ENCODE data around the gene COG5. TPM values are rescaled to one million over a fixed set of nuclear protein-coding genes. Genes with fewer than 3 reads are reported as not detected.

COG5 gene
- total and polyA plus RNA-seq, 10 of the 15 experiments (the other 5 are each of a cell fraction or from before 2014, with no cell fraction given) = 5.5 to 27.9 (median 15.6) TPM

GRCh38 chr7:107330478-107330877 is 233.2 kb downstream of the COG5 start:
- SMC1A ChIA-PET (ENCODE audit: uncharacterized antibody, unreplicated experiment) = interaction anchor here (0.9 to 1.2 kb wide), 3 partner anchors 10 to 161 kb away, joined by 3 read pairs; partner anchors contain the start of gene HBP1
- no peaks in the 10 kb centered on the region for H3K36me3 ChIP-seq (ENCODE audit: control insufficient read depth in 2 of 2, insufficient read depth in 2 of 2, low read length in 1 of 2)
- no peaks in the 10 kb centered on the region for H3K9me3 ChIP-seq (replicated peaks; ENCODE audit: control insufficient read depth, insufficient read depth, low read length)
- H3K27ac ChIP-seq (ENCODE audit: control insufficient read depth, insufficient read depth) = no peak overlapping the region
- DNase-seq (ENCODE audit: low read depth, low spot score) = no peak
- no peaks in the 10 kb centered on the region for H3K27me3 ChIP-seq (replicated peaks in 1 of 2; ENCODE audit: control insufficient read depth in 2 of 2, insufficient read depth in 2 of 2, low read length in 1 of 2)
- no peaks in the 10 kb centered on the region for H3K4me1 ChIP-seq (ENCODE audit: control insufficient read depth, insufficient read depth, low read length)
- H4K20me1 ChIP-seq (ENCODE audit: control insufficient read depth, insufficient read depth) = no peaks in the 10 kb centered on the region
- no peak overlapping the region for H2AFZ ChIP-seq (ENCODE audit: control insufficient read depth, low read depth, low read length)
- no peak for TF ChIP-seq NFYB (IDR thresholded peaks at IDR 0.05; ENCODE audit: insufficient read depth, low read depth, low read length)
- no peak for TF ChIP-seq STAT1 (conservative IDR thresholded peaks at IDR 0.05)
- no peak for TF ChIP-seq ATF2 (IDR thresholded peaks at IDR 0.05; ENCODE audit: low read length)
- TF ChIP-seq MYC (IDR thresholded peaks at IDR 0.05; ENCODE audit: insufficient read depth, insufficient read length, insufficient replicate concordance, low read length, severe bottlenecking) = no peak
- no peak for TF ChIP-seq YBX1 (IDR thresholded peaks at IDR 0.05)
- no peak for TF ChIP-seq USF1 (IDR thresholded peaks at IDR 0.05; ENCODE audit: borderline replicate concordance, extremely low read length, insufficient read depth, low read depth, low read length)
- no peak for TF ChIP-seq CEBPB (IDR thresholded peaks at IDR 0.05; ENCODE audit: borderline replicate concordance in 1 of 2, low read depth in 2 of 2, low read length in 2 of 2)
- TF ChIP-seq ZBTB11 (CRISPR knock-in tag; IDR thresholded peaks at IDR 0.05) = no peak
- TF ChIP-seq ATF7 (IDR thresholded peaks at IDR 0.05; ENCODE audit: low read depth) = no peak
- TF ChIP-seq MYB (IDR thresholded peaks at IDR 0.05; ENCODE audit: borderline replicate concordance, low read depth, low read length) = no peak
- in situ Hi-C loops (cut with MboI) (no loop called here), intact Hi-C loops (cut with micrococcal nuclease; ENCODE audit: unreplicated experiment) (no loop called here)
- no peak overlapping the region for H3K9ac ChIP-seq (ENCODE audit: control insufficient read depth, insufficient read depth, low read length)
- no peak overlapping the region for H3K4me3 ChIP-seq
- no peak for FAIRE-seq
- no TSS peak for BruUV-seq (replicated peaks)
- RAD21 ChIA-PET (ENCODE audit: unreplicated experiment) = no interaction called here
- ATAC-seq = no peak
- POLR2A ChIA-PET = interaction anchor here (0.7 kb wide), 1 partner anchor 150 kb away, joined by 3 read pairs; no protein-coding TSS in a partner anchor
- H3K4me2 ChIP-seq (ENCODE audit: control insufficient read depth, insufficient read depth) = no peak overlapping the region
- H3K79me2 ChIP-seq (ENCODE audit: control insufficient read depth, insufficient read depth, low read length) = no peaks in the 10 kb centered on the region
- CTCF ChIA-PET = interaction anchor here (1.7 kb wide), 1 partner anchor 14 kb away, joined by 6 read pairs; no protein-coding TSS in a partner anchor
